A673 (cell line): Measurements from ENCODE around the gene SERPINB8. TPM values are rescaled to one million over a fixed set of nuclear protein-coding genes. Genes with fewer than 3 reads are reported as not detected.

Source experiments
- BruUV-seq: library from RNA; stranded (reverse); fragments of 400-500 nt; replicated peaks from 2 replicates; lab custom pipeline; 2021; lab: Mats Ljungman, UMichigan
- CTCF ChIA-PET: fragments of 300-600 bp; sonication (Branson Sonifier 250); formaldehyde crosslinking; loops from one replicate; lab custom pipeline; 2022; ENCODE audit warnings: antibody characterized with exemption; lab: Charles Lee
- POLR2A ChIA-PET: fragments of 300-600 bp; sonication (Branson Sonifier 250); formaldehyde crosslinking; loops from one replicate; lab custom pipeline; 2022; ENCODE audit warnings: antibody characterized with exemption; ENCODE audit not compliant: low non-redundant PET; lab: Charles Lee
- DNase-seq: peaks from one replicate; pipeline ENCODE4 v3.0.0-alpha.2; 2015; ENCODE audit warnings: low spot score
- H3K27ac ChIP-seq: fragments of 200-600 bp; sonication (generic); 2 replicates; pipeline ENCODE4 v1.5.1; 2016; ENCODE audit warnings: mixed run types, low read depth, mild to moderate bottlenecking, mixed read lengths, antibody characterized with exemption, low read length; ENCODE audit not compliant: poor library complexity, severe bottlenecking
- H3K27me3 ChIP-seq: fragments of 200-600 bp; sonication (generic); replicated peaks from 2 replicates; pipeline ENCODE4 v1.6.1; 2017; ENCODE audit warnings: mixed run types, low read depth, mild to moderate bottlenecking, mixed read lengths, antibody characterized with exemption, low read length; ENCODE audit not compliant: insufficient read depth, poor library complexity
- H3K36me3 ChIP-seq: fragments of 200-600 bp; sonication (generic); 2 replicates; pipeline ENCODE4 v1.6.1; 2016; ENCODE audit warnings: mixed run types, mild to moderate bottlenecking, mixed read lengths, antibody characterized with exemption, low read length; ENCODE audit not compliant: insufficient read depth, poor library complexity, severe bottlenecking
- H3K4me1 ChIP-seq: fragments of 200-600 bp; sonication (generic); 2 replicates; pipeline ENCODE4 v1.6.1; 2017; ENCODE audit warnings: mixed run types, mild to moderate bottlenecking, mixed read lengths, antibody characterized with exemption, low read length; ENCODE audit not compliant: insufficient read depth, poor library complexity, severe bottlenecking
- H3K4me3 ChIP-seq: fragments of 200-600 bp; sonication (generic); 2 replicates; pipeline ENCODE4 v1.5.1; 2016; ENCODE audit warnings: low read depth, mixed run types, mild to moderate bottlenecking, mixed read lengths, low read length; ENCODE audit not compliant: poor library complexity, severe bottlenecking
- H3K9me3 ChIP-seq: fragments of 200-600 bp; sonication (generic); 2 replicates; pipeline ENCODE4 v1.6.1; 2016; ENCODE audit warnings: mixed run types, low read depth, mild to moderate bottlenecking, mixed read lengths, antibody characterized with exemption, low read length; ENCODE audit not compliant: poor library complexity, severe bottlenecking
- CTCF ChIP-seq: fragments of 300-800, 200-600 bp; sonication (generic); conservative IDR thresholded peaks from 2 replicates; pipeline ENCODE4 v1.5.1; 2017; ENCODE audit warnings: low read depth, mild to moderate bottlenecking, antibody characterized with exemption, low read length, moderate library complexity, mixed read lengths
- EZH2 ChIP-seq: fragments of 200-600 bp; sonication (generic); IDR thresholded peaks from 2 replicates; pipeline ENCODE4 v1.6.1; 2017; ENCODE audit warnings: borderline replicate concordance, low read depth, mild to moderate bottlenecking, mixed read lengths, antibody characterized with exemption, low read length; ENCODE audit not compliant: poor library complexity, severe bottlenecking
- intact Hi-C: fragments of 100-400 bp; cut with micrococcal nuclease; formaldehyde crosslinking; loops from one replicate; pipeline ENCODE4 v1.10.0; 2022; ENCODE audit not compliant: unreplicated experiment
- total RNA-seq: library from RNA; stranded (reverse); gene quantifications from 2 replicates; pipeline ENCODE4 v1.2.3, GENCODE V29; 2021

The SERPINB8 gene
- total RNA-seq, 1 experiment from 2014 or later, result 26.4 TPM

GRCh38 chr18:63961435-63961980 lies 8.4 kb upstream of the SERPINB8 start:
- no peaks in the 10 kb centered on the region for H3K9me3 ChIP-seq
- no peak for TF ChIP-seq EZH2
- no peaks in the 10 kb centered on the region for H3K27me3 ChIP-seq
- H3K4me3 ChIP-seq, result no peak overlapping the region
- DNase-seq, result no peak
- POLR2A ChIA-PET, result no interaction called here
- H3K4me1 ChIP-seq, result peaks cover 3% of the 10 kb centered on the region
- no peak overlapping the region for H3K27ac ChIP-seq
- BruUV-seq, result no TSS peak
- intact Hi-C loops, result no loop called here
- H3K36me3 ChIP-seq, result peaks cover 8% of the 10 kb centered on the region
- CTCF ChIA-PET, result no interaction called here

GRCh38 chr18:63962137-63962536 lies 7.7 kb upstream of the SERPINB8 start:
- H3K4me3 ChIP-seq, result no peak overlapping the region
- H3K9me3 ChIP-seq, result no peaks in the 10 kb centered on the region
- no TSS peak for BruUV-seq
- intact Hi-C loops, result loop anchor here (2.0 kb wide), 1 partner anchor 13 kb away; the partner anchor contains the start of gene HMSD
- CTCF ChIA-PET, result no interaction called here
- H3K4me1 ChIP-seq, result peaks cover 3% of the 10 kb centered on the region
- no peak overlapping the region for H3K27ac ChIP-seq
- TF ChIP-seq CTCF (no peak), EZH2 (no peak)
- no peaks in the 10 kb centered on the region for H3K27me3 ChIP-seq
- POLR2A ChIA-PET, result no interaction called here
- peaks cover 8% of the 10 kb centered on the region for H3K36me3 ChIP-seq
- no peak for DNase-seq

- peak; percentile 73 for DNase-seq
- ChIA-PET CTCF (interaction anchor here (0.5 to 1.5 kb wide), 3 partner anchors 12 to 1603 kb away, joined by 3 to 5 read pairs (median 4); no protein-coding TSS in a partner anchor), POLR2A (no interaction called here)
- intact Hi-C loops, result loop anchor here (2.0 kb wide), 1 partner anchor 15 kb away; the partner anchor contains the start of gene HMSD
- peaks cover 3% of the 10 kb centered on the region for H3K4me1 ChIP-seq
- H3K27ac ChIP-seq, result no peak overlapping the region
- BruUV-seq, result no TSS peak
- H3K27me3 ChIP-seq, result no peaks in the 10 kb centered on the region
- no peak overlapping the region for H3K4me3 ChIP-seq
- TF ChIP-seq CTCF (peak; percentile 87), EZH2 (no peak)
- no peaks in the 10 kb centered on the region for H3K9me3 ChIP-seq
- H3K36me3 ChIP-seq, result peaks cover 8% of the 10 kb centered on the region
These were observed 6.1 kb upstream of the SERPINB8 start for GRCh38 chr18:63963615-63964256.

- BruUV-seq, result no TSS peak
- ChIA-PET POLR2A (no interaction called here), CTCF (no interaction called here)
- Histone ChIP-seq H3K27me3 (no peaks in the 10 kb centered on the region), H3K4me1 (peaks cover 3% of the 10 kb centered on the region), H3K36me3 (peaks cover 8% of the 10 kb centered on the region), H3K9me3 (no peaks in the 10 kb centered on the region), H3K4me3 (no peak overlapping the region), H3K27ac (no peak overlapping the region)
- DNase-seq, result no peak
- intact Hi-C loops, result no loop called here
- no peak for TF ChIP-seq CTCF
- TF ChIP-seq EZH2, result no peak
These were observed 5.0 kb upstream of the SERPINB8 start for GRCh38 chr18:63964908-63965307.
